Astrocyte of the spinal cord (primary cell): Measurements from ENCODE around the gene NEU4.
"Not testable (repeated sequence)": the region's sequence is repeated elsewhere in the genome, so short reads cannot be mapped to it uniquely, and the experiment has no call there.

Experiments
- DNase-seq: peaks from one replicate; pipeline ENCODE4 v3.0.0; 2011; ENCODE audit warnings: low read depth, low spot score
- H3K4me3 ChIP-seq: 2 replicates; pipeline ENCODE4 v1.5.1; 2011; ENCODE audit warnings: low read depth, mild to moderate bottlenecking, low read length, moderate library complexity
- CTCF ChIP-seq: IDR thresholded peaks from 2 replicates; pipeline ENCODE4 v1.5.1; 2012; ENCODE audit warnings: low read depth, mild to moderate bottlenecking, low read length, inconsistent platforms
- in situ Hi-C: cut with HindIII; loops from 2 replicates; pipeline ENCODE4 v1.10.0; 2017; ENCODE audit warnings: low sequenced_read_pairs

Gene NEU4

GRCh38 chr2:241796610-241797138, 12.3 kb upstream of the NEU4 start:
- in situ Hi-C loops = no loop called here
- no peak for DNase-seq
- H3K4me3 ChIP-seq = no peak overlapping the region
- no peak for TF ChIP-seq CTCF

- TF ChIP-seq CTCF = no peak
- DNase-seq = no peak
- no peak overlapping the region for H3K4me3 ChIP-seq
- in situ Hi-C loops = no loop called here
Measured at GRCh38 chr2:241797441-241798080, 11.4 kb upstream of the NEU4 start.

- TF ChIP-seq CTCF = no peak
- no peak for DNase-seq
- in situ Hi-C loops = no loop called here
- no peak overlapping the region for H3K4me3 ChIP-seq
Measured at GRCh38 chr2:241798081-241798630, 10.8 kb upstream of the NEU4 start.

GRCh38 chr2:241798631-241799521, 10.1 kb upstream of the NEU4 start:
- H3K4me3 ChIP-seq = no peak overlapping the region
- TF ChIP-seq CTCF = no peak
- no peak for DNase-seq
- in situ Hi-C loops = no loop called here

GRCh38 chr2:241799522-241800197, 9.3 kb upstream of the NEU4 start:
- DNase-seq = no peak
- in situ Hi-C loops = no loop called here

GRCh38 chr2:241800198-241800903, 8.6 kb upstream of the NEU4 start:
- in situ Hi-C loops, DNase-seq, H3K4me3 ChIP-seq: not testable (repeated sequence)

More at GRCh38 chr2:241799522-241800197, 9.3 kb upstream of the NEU4 start:
- H3K4me3 ChIP-seq = no peak overlapping the region
- no peak for TF ChIP-seq CTCF
